Activated CD4-positive, alpha-beta T cell treated with anti-CD3 and anti-CD28 coated beads, Interleukin-2, amount 50 U/mL, for 24 hours (primary cell): ENCODE measurements around the gene LAS1L.
"Not testable (repeated sequence)": the region's sequence is repeated elsewhere in the genome, so short reads cannot be mapped to it uniquely, and the experiment has no call there.

Experiments used
- DNase-seq, 2 donors: peaks; one replicate each; pipeline ENCODE4 v3.0.0-alpha.2; 2020; ENCODE audit warnings: low read depth in 1 of 2, low spot score in 1 of 2

LAS1L gene

GRCh38 chrX:65534450-65535292, at the start of gene LAS1L:
LAS1L (minus strand) TSS chrX:65534787; CDS start chrX:65534715, 72 bp downstream.
- DNase-seq, result peak; percentile 70 to 88

- DNase-seq, result no peak
Observed at GRCh38 chrX:65582450-65583082, 48.0 kb upstream of the LAS1L start.

- DNase-seq, result peak in 1 of 2 donors; percentile 39
Observed at GRCh38 chrX:65581661-65582339, 47.2 kb upstream of the LAS1L start.

- DNase-seq, result no peak
Observed at GRCh38 chrX:65578346-65578745, 43.8 kb upstream of the LAS1L start.

- DNase-seq, result no peak
Observed at GRCh38 chrX:65576160-65576559, 41.6 kb upstream of the LAS1L start.

- no peak for DNase-seq
Observed at GRCh38 chrX:65575022-65575421, 40.4 kb upstream of the LAS1L start.

- no peak for DNase-seq
Observed at GRCh38 chrX:65574356-65574755, 39.8 kb upstream of the LAS1L start.

GRCh38 chrX:65572971-65573370, 38.4 kb upstream of the LAS1L start:
- DNase-seq, result no peak

- DNase-seq, result not testable (repeated sequence)
Observed at GRCh38 chrX:65562850-65563249, 28.3 kb upstream of the LAS1L start.

GRCh38 chrX:65551489-65552339, 17.1 kb upstream of the LAS1L start:
- no peak for DNase-seq

- DNase-seq, result no peak
Observed at GRCh38 chrX:65551086-65551485, 16.5 kb upstream of the LAS1L start.

- DNase-seq, result no peak
Observed at GRCh38 chrX:65545456-65545855, 10.9 kb upstream of the LAS1L start.

GRCh38 chrX:65537229-65537628, 2.6 kb upstream of the LAS1L start:
- DNase-seq, result no peak

- DNase-seq, result no peak
Observed at GRCh38 chrX:65536291-65536690, 1.7 kb upstream of the LAS1L start.

GRCh38 chrX:65532016-65532415, 2.6 kb downstream of the LAS1L start:
- no peak for DNase-seq

- peak; percentile 9 to 11 for DNase-seq
Observed at GRCh38 chrX:65528705-65529340, 5.8 kb downstream of the LAS1L start.

- no peak for DNase-seq
Observed at GRCh38 chrX:65528293-65528692, 6.3 kb downstream of the LAS1L start.

- DNase-seq, result no peak
Observed at GRCh38 chrX:65524139-65524538, 10.4 kb downstream of the LAS1L start.

- DNase-seq, result no peak
Observed at GRCh38 chrX:65522739-65523372, 11.7 kb downstream of the LAS1L start.

GRCh38 chrX:65519530-65519929, 15.1 kb downstream of the LAS1L start:
- not testable (repeated sequence) for DNase-seq
